ENCODE measurements around the gene SRPK3. TPM values are rescaled to one million over a fixed set of nuclear protein-coding genes. Genes with fewer than 3 reads are reported as not detected.

SRPK3 gene
- total RNA-seq, 1 experiment from 2014 or later: 1.6 TPM

- H3K36me3 ChIP-seq (ENCODE audit: control insufficient read depth, insufficient read depth, low read length): no peaks in the 10 kb centered on the region
- DNase-seq (ENCODE audit: low read depth, low spot score) (no peak), ATAC-seq (no peak)
- in situ Hi-C loops (cut with HindIII; ENCODE audit: low pct_unique_long_range_greater_than_20kb, low sequenced_read_pairs): no loop called here
- no peak overlapping the region for H3K4me3 ChIP-seq (ENCODE audit: low read depth in 2 of 2, low read length in 2 of 2)
- TF ChIP-seq POLR2AphosphoS5 (IDR thresholded peaks at IDR 0.05; ENCODE audit: low read depth, low read length): no peak
- no peak for TF ChIP-seq TCF7L2 (IDR thresholded peaks at IDR 0.05; ENCODE audit: low read depth, low read length)
- intact Hi-C loops (cut with micrococcal nuclease; ENCODE audit: unreplicated experiment): no loop called here
- H3K4me1 ChIP-seq (ENCODE audit: control insufficient read depth, insufficient read depth, low read length): no peaks in the 10 kb centered on the region
- no peak overlapping the region for H3K27ac ChIP-seq (ENCODE audit: low read length)
- H3K27me3 ChIP-seq (ENCODE audit: control insufficient read depth, insufficient read depth, low read length): no peaks in the 10 kb centered on the region
- CTCF ChIA-PET: no interaction called here
- POLR2A ChIA-PET: interaction anchor here (0.5 kb wide), 1 partner anchor 173 kb away, joined by 11 read pairs; no protein-coding TSS in a partner anchor
- no peaks in the 10 kb centered on the region for H3K9me3 ChIP-seq (ENCODE audit: control insufficient read depth, insufficient read depth, low read depth, low read length)
- no TSS peak for BruUV-seq (replicated peaks)
These were observed 8.3 kb upstream of the SRPK3 start for GRCh38 chrX:153772316-153773217.

- in situ Hi-C loops (cut with HindIII; ENCODE audit: low pct_unique_long_range_greater_than_20kb, low sequenced_read_pairs) (no loop called here), intact Hi-C loops (cut with micrococcal nuclease; ENCODE audit: unreplicated experiment) (no loop called here)
- H3K27ac ChIP-seq (ENCODE audit: low read length): no peak overlapping the region
- no peaks in the 10 kb centered on the region for H3K9me3 ChIP-seq (ENCODE audit: control insufficient read depth, insufficient read depth, low read depth, low read length)
- no peaks in the 10 kb centered on the region for H3K36me3 ChIP-seq (ENCODE audit: control insufficient read depth, insufficient read depth, low read length)
- H3K27me3 ChIP-seq (ENCODE audit: control insufficient read depth, insufficient read depth, low read length): no peaks in the 10 kb centered on the region
- ATAC-seq (no peak), DNase-seq (ENCODE audit: low read depth, low spot score) (no peak)
- TF ChIP-seq CTCF (IDR thresholded peaks at IDR 0.05) (no peak), SIN3A (IDR thresholded peaks at IDR 0.05; ENCODE audit: borderline replicate concordance, insufficient read depth, low read depth, low read length) (no peak)
- BruUV-seq (replicated peaks): no TSS peak
- H3K4me3 ChIP-seq (ENCODE audit: low read depth in 2 of 2, low read length in 2 of 2): no peak overlapping the region
- no peaks in the 10 kb centered on the region for H3K4me1 ChIP-seq (ENCODE audit: control insufficient read depth, insufficient read depth, low read length)
- CTCF ChIA-PET: no interaction called here
- POLR2A ChIA-PET: no interaction called here
These were observed 7.6 kb upstream of the SRPK3 start for GRCh38 chrX:153773218-153773611.

- Histone ChIP-seq H3K36me3 (ENCODE audit: control insufficient read depth, insufficient read depth, low read length) (no peaks in the 10 kb centered on the region), H3K9me3 (ENCODE audit: control insufficient read depth, insufficient read depth, low read depth, low read length) (no peaks in the 10 kb centered on the region), H3K27ac (ENCODE audit: low read length) (no peak overlapping the region), H3K4me1 (ENCODE audit: control insufficient read depth, insufficient read depth, low read length) (no peaks in the 10 kb centered on the region), H3K27me3 (ENCODE audit: control insufficient read depth, insufficient read depth, low read length) (no peaks in the 10 kb centered on the region), H3K4me3 (ENCODE audit: low read depth in 2 of 2, low read length in 2 of 2) (no peak overlapping the region)
- ChIA-PET CTCF (interaction anchor here (0.6 kb wide), 1 partner anchor 315 kb away, joined by 5 read pairs; no protein-coding TSS in a partner anchor), POLR2A (no interaction called here)
- DNase-seq (ENCODE audit: low read depth, low spot score) (no peak), ATAC-seq (no peak)
- no TSS peak for BruUV-seq (replicated peaks)
- TF ChIP-seq CTCF (IDR thresholded peaks at IDR 0.05) (no peak), POLR2AphosphoS5 (IDR thresholded peaks at IDR 0.05; ENCODE audit: low read depth, low read length) (no peak), REST (IDR thresholded peaks at IDR 0.05; ENCODE audit: insufficient read depth in 1 of 2, low read depth in 2 of 2, low read length in 1 of 2) (no peak), SIN3A (IDR thresholded peaks at IDR 0.05; ENCODE audit: borderline replicate concordance, insufficient read depth, low read depth, low read length) (no peak), TCF7L2 (IDR thresholded peaks at IDR 0.05; ENCODE audit: low read depth, low read length) (no peak)
- intact Hi-C loops (cut with micrococcal nuclease; ENCODE audit: unreplicated experiment) (no loop called here), in situ Hi-C loops (cut with HindIII; ENCODE audit: low pct_unique_long_range_greater_than_20kb, low sequenced_read_pairs) (no loop called here)
These were observed 6.9 kb upstream of the SRPK3 start for GRCh38 chrX:153773741-153774575.

Measured in Panc1 (cell line).